ENCODE data around the gene PPM1K. TPM values are rescaled to one million over a fixed set of nuclear protein-coding genes. Genes with fewer than 3 reads are reported as not detected.
A peak's percentile ranks its signal among the peaks of the same experiment; 100 is the strongest.

PPM1K gene
- total and polyA plus RNA-seq, 4 donors: 5.2 to 45.9 (median 12.5) TPM

GRCh38 chr4:88276952-88277710 lies 7.2 kb downstream of the PPM1K start:
- ATAC-seq (ENCODE audit: insufficient read depth, low FRiP score) (no peak), DNase-seq (no peak)
- Histone ChIP-seq H3K4me3 (no peak overlapping the region), H3K27me3 (ENCODE audit: control insufficient read depth in 3 of 3, insufficient read depth in 3 of 3, low read length in 2 of 3) (no peaks in the 10 kb centered on the region), H3K36me3 (ENCODE audit: control insufficient read depth in 4 of 4, insufficient read depth in 4 of 4, low read length in 4 of 4) (peaks cover 2 to 27% (median 13%) of the 10 kb centered on the region in 4 donors), H3K4me1 (ENCODE audit: control insufficient read depth in 5 of 5, insufficient read depth in 5 of 5, low read length in 5 of 5) (peaks cover 3 to 22% (median 7%) of the 10 kb centered on the region in 5 donors), H3K9ac (ENCODE audit: insufficient read depth in 1 of 2, low read length in 2 of 2) (no peak overlapping the region), H3K9me3 (ENCODE audit: control insufficient read depth in 4 of 4, insufficient read depth in 3 of 4, low read length in 3 of 4) (peaks cover 0 to 8% (median 2%) of the 10 kb centered on the region in 4 donors), H3K27ac (ENCODE audit: low read depth in 1 of 2, low read length in 1 of 2) (peak overlapping the region in 1 of 2 donors; percentile 45)
- 87 to 88% methylated on average over 8 of the region's 8 CpGs for WGBS, 2 donors
- no peak for TF ChIP-seq CTCF (IDR thresholded peaks at IDR 0.05; ENCODE audit: control extremely low read depth, extremely low read depth)

GRCh38 chr4:88275949-88276515 lies 8.3 kb downstream of the PPM1K start:
- Histone ChIP-seq H3K4me3 (no peak overlapping the region), H3K27ac (ENCODE audit: low read depth in 1 of 2, low read length in 1 of 2) (peak overlapping the region in 1 of 2 donors; percentile 1), H3K9me3 (ENCODE audit: control insufficient read depth in 4 of 4, insufficient read depth in 3 of 4, low read length in 3 of 4) (peaks cover 0 to 8% (median 2%) of the 10 kb centered on the region in 4 donors), H3K36me3 (ENCODE audit: control insufficient read depth in 4 of 4, insufficient read depth in 4 of 4, low read length in 4 of 4) (peaks cover 2 to 27% (median 13%) of the 10 kb centered on the region in 4 donors), H3K4me1 (ENCODE audit: control insufficient read depth in 5 of 5, insufficient read depth in 5 of 5, low read length in 5 of 5) (peaks cover 0 to 22% (median 0%) of the 10 kb centered on the region in 5 donors), H3K27me3 (ENCODE audit: control insufficient read depth in 3 of 3, insufficient read depth in 3 of 3, low read length in 2 of 3) (no peaks in the 10 kb centered on the region), H3K9ac (ENCODE audit: insufficient read depth in 1 of 2, low read length in 2 of 2) (no peak overlapping the region)
- DNase-seq (no peak), ATAC-seq (ENCODE audit: insufficient read depth, low FRiP score) (no peak)
- WGBS, 2 donors: 87 to 90% methylated on average over 4 of the region's 4 CpGs
- TF ChIP-seq CTCF (IDR thresholded peaks at IDR 0.05; ENCODE audit: control extremely low read depth, extremely low read depth): no peak

- Histone ChIP-seq H3K9me3 (ENCODE audit: control insufficient read depth in 4 of 4, insufficient read depth in 3 of 4, low read length in 3 of 4) (peaks cover 0 to 8% (median 2%) of the 10 kb centered on the region in 4 donors), H3K36me3 (ENCODE audit: control insufficient read depth in 4 of 4, insufficient read depth in 4 of 4, low read length in 4 of 4) (peaks cover 2 to 27% (median 14%) of the 10 kb centered on the region in 4 donors), H3K27me3 (ENCODE audit: control insufficient read depth in 3 of 3, insufficient read depth in 3 of 3, low read length in 2 of 3) (no peaks in the 10 kb centered on the region), H3K4me3 (no peak overlapping the region), H3K27ac (ENCODE audit: low read depth in 1 of 2, low read length in 1 of 2) (no peak overlapping the region), H3K4me1 (ENCODE audit: control insufficient read depth in 5 of 5, insufficient read depth in 5 of 5, low read length in 5 of 5) (peaks cover 0 to 22% (median 0%) of the 10 kb centered on the region in 5 donors), H3K9ac (ENCODE audit: insufficient read depth in 1 of 2, low read length in 2 of 2) (no peak overlapping the region)
- DNase-seq: peak in 2 of 3 donors; percentile 23 to 28
- WGBS, 2 donors: 26 to 53% methylated on average over 1 of the region's 1 CpG
- no peak for TF ChIP-seq CTCF (IDR thresholded peaks at IDR 0.05; ENCODE audit: control extremely low read depth, extremely low read depth)
- no peak for ATAC-seq (ENCODE audit: insufficient read depth, low FRiP score)
These were observed 8.8 kb downstream of the PPM1K start for GRCh38 chr4:88275516-88275915.

All from lung (tissue), 12 donors.